GM21447 (cell line): ENCODE data around the gene SALL4.
"Not testable (repeated sequence)": the region's sequence is repeated elsewhere in the genome, so short reads cannot be mapped to it uniquely, and the experiment has no call there.

ENCODE experiments used
- ATAC-seq: cut with Tn5 transposase; IDR thresholded peaks from one replicate; pipeline ENCODE4 v1.9.1; 2021; ENCODE audit not compliant: unreplicated experiment

The SALL4 gene

GRCh38 chr20:51767867-51768758 lies 34.2 kb downstream of the SALL4 start, which contains the start of gene ATP9A:
TSS of gene ATP9A (minus strand) at chr20:51768390. CDS start at chr20:51768369, 21 bp downstream.
- ATAC-seq = no peak

- no peak for ATAC-seq
Observed at GRCh38 chr20:51766994-51767866, 35.1 kb downstream of the SALL4 start.

GRCh38 chr20:51765381-51765780 lies 36.9 kb downstream of the SALL4 start:
- ATAC-seq = not testable (repeated sequence)

- ATAC-seq = no peak
Observed at GRCh38 chr20:51763965-51764602, 38.2 kb downstream of the SALL4 start.

GRCh38 chr20:51760905-51761546 lies 41.3 kb downstream of the SALL4 start:
- ATAC-seq = no peak

- no peak for ATAC-seq
Observed at GRCh38 chr20:51759769-51760510, 42.4 kb downstream of the SALL4 start.

- no peak for ATAC-seq
Observed at GRCh38 chr20:51758978-51759544, 43.3 kb downstream of the SALL4 start.

- ATAC-seq = no peak
Observed at GRCh38 chr20:51757226-51757625, 45.1 kb downstream of the SALL4 start.

- peak; percentile 60 for ATAC-seq
Observed at GRCh38 chr20:51756653-51757052, 45.7 kb downstream of the SALL4 start.

- ATAC-seq = not testable (repeated sequence)
Observed at GRCh38 chr20:51753220-51753619, 49.1 kb downstream of the SALL4 start.

GRCh38 chr20:51752343-51752951 lies 49.9 kb downstream of the SALL4 start:
- no peak for ATAC-seq

- ATAC-seq = no peak
Observed at GRCh38 chr20:51750770-51751388, 51.4 kb downstream of the SALL4 start.

- no peak for ATAC-seq
Observed at GRCh38 chr20:51750037-51750769, 52.1 kb downstream of the SALL4 start.

- ATAC-seq = no peak
Observed at GRCh38 chr20:51749674-51750036, 52.7 kb downstream of the SALL4 start.

GRCh38 chr20:51747182-51747911 lies 55.0 kb downstream of the SALL4 start:
- no peak for ATAC-seq

GRCh38 chr20:51745804-51746203 lies 56.5 kb downstream of the SALL4 start:
- no peak for ATAC-seq

- no peak for ATAC-seq
Observed at GRCh38 chr20:51740838-51741237, 61.5 kb downstream of the SALL4 start.

- ATAC-seq = not testable (repeated sequence)
Observed at GRCh38 chr20:51740308-51740707, 62.0 kb downstream of the SALL4 start.
